ENCODE measurements around the gene SLAMF1. TPM values are rescaled to one million over a fixed set of nuclear protein-coding genes. Genes with fewer than 3 reads are reported as not detected.

SLAMF1 gene
- total and polyA plus RNA-seq, 2 experiments from 2014 or later, result not detected

DNA sequence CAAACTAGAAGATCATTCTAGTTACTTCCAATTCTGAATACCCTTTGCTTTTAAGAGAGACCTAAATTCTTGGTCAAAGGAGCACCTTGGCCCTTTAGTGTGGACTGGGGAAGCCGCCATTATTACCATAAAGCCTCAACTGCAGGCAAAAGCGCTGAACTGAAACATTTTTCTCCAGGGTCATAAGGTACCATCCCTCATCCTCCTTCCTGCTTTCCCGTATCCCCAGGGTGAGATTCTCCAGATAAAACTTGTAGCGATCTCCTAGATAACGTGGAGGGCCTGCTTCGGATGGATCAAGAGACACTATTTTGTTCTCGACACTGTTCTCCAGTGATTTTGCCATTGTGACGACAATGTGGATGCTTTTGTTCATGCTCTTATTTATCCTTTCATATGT, 9.8 kb downstream of the SLAMF1 start (continued):
- TF ChIP-seq, protein P1, sequence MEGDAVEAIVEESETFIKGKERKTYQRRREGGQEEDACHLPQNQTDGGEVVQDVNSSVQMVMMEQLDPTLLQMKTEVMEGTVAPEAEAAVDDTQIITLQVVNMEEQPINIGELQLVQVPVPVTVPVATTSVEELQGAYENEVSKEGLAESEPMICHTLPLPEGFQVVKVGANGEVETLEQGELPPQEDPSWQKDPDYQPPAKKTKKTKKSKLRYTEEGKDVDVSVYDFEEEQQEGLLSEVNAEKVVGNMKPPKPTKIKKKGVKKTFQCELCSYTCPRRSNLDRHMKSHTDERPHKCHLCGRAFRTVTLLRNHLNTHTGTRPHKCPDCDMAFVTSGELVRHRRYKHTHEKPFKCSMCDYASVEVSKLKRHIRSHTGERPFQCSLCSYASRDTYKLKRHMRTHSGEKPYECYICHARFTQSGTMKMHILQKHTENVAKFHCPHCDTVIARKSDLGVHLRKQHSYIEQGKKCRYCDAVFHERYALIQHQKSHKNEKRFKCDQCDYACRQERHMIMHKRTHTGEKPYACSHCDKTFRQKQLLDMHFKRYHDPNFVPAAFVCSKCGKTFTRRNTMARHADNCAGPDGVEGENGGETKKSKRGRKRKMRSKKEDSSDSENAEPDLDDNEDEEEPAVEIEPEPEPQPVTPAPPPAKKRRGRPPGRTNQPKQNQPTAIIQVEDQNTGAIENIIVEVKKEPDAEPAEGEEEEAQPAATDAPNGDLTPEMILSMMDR (conservative IDR thresholded peaks at IDR 0.05; ENCODE audit: low read depth in 2 of 2), result no peak
- no peak for TF ChIP-seq POLR2AphosphoS5 (IDR thresholded peaks at IDR 0.05; ENCODE audit: low read depth)
- no peak for TF ChIP-seq CREB1 (CRISPR knock-in tag; IDR thresholded peaks at IDR 0.05; ENCODE audit: low read depth)
- TF ChIP-seq ZNF114 (CRISPR knock-in tag; IDR thresholded peaks at IDR 0.05), result no peak
- TF ChIP-seq NANOG (IDR thresholded peaks at IDR 0.05; ENCODE audit: borderline replicate concordance), result no peak
- TF ChIP-seq, protein P2, sequence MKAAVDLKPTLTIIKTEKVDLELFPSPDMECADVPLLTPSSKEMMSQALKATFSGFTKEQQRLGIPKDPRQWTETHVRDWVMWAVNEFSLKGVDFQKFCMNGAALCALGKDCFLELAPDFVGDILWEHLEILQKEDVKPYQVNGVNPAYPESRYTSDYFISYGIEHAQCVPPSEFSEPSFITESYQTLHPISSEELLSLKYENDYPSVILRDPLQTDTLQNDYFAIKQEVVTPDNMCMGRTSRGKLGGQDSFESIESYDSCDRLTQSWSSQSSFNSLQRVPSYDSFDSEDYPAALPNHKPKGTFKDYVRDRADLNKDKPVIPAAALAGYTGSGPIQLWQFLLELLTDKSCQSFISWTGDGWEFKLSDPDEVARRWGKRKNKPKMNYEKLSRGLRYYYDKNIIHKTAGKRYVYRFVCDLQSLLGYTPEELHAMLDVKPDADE (IDR thresholded peaks at IDR 0.05), result no peak
- TF ChIP-seq, protein P3, sequence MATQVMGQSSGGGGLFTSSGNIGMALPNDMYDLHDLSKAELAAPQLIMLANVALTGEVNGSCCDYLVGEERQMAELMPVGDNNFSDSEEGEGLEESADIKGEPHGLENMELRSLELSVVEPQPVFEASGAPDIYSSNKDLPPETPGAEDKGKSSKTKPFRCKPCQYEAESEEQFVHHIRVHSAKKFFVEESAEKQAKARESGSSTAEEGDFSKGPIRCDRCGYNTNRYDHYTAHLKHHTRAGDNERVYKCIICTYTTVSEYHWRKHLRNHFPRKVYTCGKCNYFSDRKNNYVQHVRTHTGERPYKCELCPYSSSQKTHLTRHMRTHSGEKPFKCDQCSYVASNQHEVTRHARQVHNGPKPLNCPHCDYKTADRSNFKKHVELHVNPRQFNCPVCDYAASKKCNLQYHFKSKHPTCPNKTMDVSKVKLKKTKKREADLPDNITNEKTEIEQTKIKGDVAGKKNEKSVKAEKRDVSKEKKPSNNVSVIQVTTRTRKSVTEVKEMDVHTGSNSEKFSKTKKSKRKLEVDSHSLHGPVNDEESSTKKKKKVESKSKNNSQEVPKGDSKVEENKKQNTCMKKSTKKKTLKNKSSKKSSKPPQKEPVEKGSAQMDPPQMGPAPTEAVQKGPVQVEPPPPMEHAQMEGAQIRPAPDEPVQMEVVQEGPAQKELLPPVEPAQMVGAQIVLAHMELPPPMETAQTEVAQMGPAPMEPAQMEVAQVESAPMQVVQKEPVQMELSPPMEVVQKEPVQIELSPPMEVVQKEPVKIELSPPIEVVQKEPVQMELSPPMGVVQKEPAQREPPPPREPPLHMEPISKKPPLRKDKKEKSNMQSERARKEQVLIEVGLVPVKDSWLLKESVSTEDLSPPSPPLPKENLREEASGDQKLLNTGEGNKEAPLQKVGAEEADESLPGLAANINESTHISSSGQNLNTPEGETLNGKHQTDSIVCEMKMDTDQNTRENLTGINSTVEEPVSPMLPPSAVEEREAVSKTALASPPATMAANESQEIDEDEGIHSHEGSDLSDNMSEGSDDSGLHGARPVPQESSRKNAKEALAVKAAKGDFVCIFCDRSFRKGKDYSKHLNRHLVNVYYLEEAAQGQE (IDR thresholded peaks at IDR 0.05; ENCODE audit: unreplicated experiment), result no peak
- no peak for TF ChIP-seq JUNB (IDR thresholded peaks at IDR 0.05; ENCODE audit: unreplicated experiment)
- no peak for TF ChIP-seq EZH2phosphoT487 (IDR thresholded peaks at IDR 0.05; ENCODE audit: unreplicated experiment)
- TF ChIP-seq EZH2 (IDR thresholded peaks at IDR 0.05; ENCODE audit: low read depth, unreplicated experiment), result no peak

DNA sequence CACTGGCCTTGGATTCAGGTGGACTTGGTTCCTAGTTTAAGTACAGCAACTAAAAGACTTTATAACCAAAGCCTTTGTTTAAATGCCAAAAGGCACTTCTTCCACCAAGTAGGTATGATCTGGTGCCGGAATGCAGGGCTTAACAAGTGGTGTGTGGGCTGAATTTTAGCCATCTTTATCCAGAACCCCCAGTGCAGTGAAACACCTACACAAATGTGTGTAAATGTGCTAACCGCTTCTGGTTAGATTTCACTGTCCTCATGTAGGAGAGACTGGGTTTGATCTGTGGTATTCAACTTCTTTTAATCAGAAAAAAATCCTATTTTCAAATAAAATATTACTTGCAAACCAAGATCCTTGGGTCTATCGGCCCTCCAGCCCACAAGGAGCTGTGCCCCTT, 10.3 kb downstream of the SLAMF1 start:
- Histone ChIP-seq H4K20me1 (replicated peaks; ENCODE audit: insufficient read depth) (no peaks in the 10 kb centered on the region), H3K36me3 (ENCODE audit: insufficient read depth) (no peaks in the 10 kb centered on the region), H3K79me2 (replicated peaks; ENCODE audit: insufficient read depth) (no peaks in the 10 kb centered on the region), H3K27ac (ENCODE audit: low read depth) (no peak overlapping the region), H3K27me3 (ENCODE audit: insufficient read depth) (no peaks in the 10 kb centered on the region), H2AFZ (peak overlapping the region; percentile 87), H3K4me1 (ENCODE audit: insufficient read depth) (peaks cover 9% of the 10 kb centered on the region), H3K9me2 (ENCODE audit: insufficient read depth) (peaks cover 13% of the 10 kb centered on the region; the same call in 1 of the 2 replicates), H3F3A (replicated peaks; ENCODE audit: low read depth) (no peaks in the 10 kb centered on the region), H3K4me2 (no peak overlapping the region), H3K4me3 (no peak overlapping the region)
- peaks cover 20% of the 10 kb centered on the region for H3K4me1 Mint-ChIP-seq
- DNase-seq (ENCODE audit: low spot score), result no peak
- H3K36me3 Mint-ChIP-seq (ENCODE audit: low read depth), result no peaks in the 10 kb centered on the region
- no peaks in the 10 kb centered on the region for H3K9me3 Mint-ChIP-seq
- peaks cover 5% of the 10 kb centered on the region for H3K27me3 Mint-ChIP-seq (ENCODE audit: insufficient read depth, low read depth, poor library complexity)
- no peak overlapping the region for H3K4me3 Mint-ChIP-seq
- ATAC-seq, result no peak
- no peak overlapping the region for H3K27ac Mint-ChIP-seq
- TF ChIP-seq CREB1 (CRISPR knock-in tag; IDR thresholded peaks at IDR 0.05; ENCODE audit: low read depth) (no peak), STAT1 (IDR thresholded peaks at IDR 0.05; ENCODE audit: unreplicated experiment) (no peak), ZNF114 (CRISPR knock-in tag; IDR thresholded peaks at IDR 0.05) (no peak), ZNF331 (CRISPR knock-in tag; IDR thresholded peaks at IDR 0.05; ENCODE audit: low read depth) (no peak), JUNB (IDR thresholded peaks at IDR 0.05; ENCODE audit: unreplicated experiment) (no peak), NANOG (IDR thresholded peaks at IDR 0.05; ENCODE audit: borderline replicate concordance) (no peak), EZH2phosphoT487 (IDR thresholded peaks at IDR 0.05; ENCODE audit: unreplicated experiment) (no peak), POLR2AphosphoS5 (IDR thresholded peaks at IDR 0.05; ENCODE audit: low read depth) (no peak)
- TF ChIP-seq, protein P4, sequence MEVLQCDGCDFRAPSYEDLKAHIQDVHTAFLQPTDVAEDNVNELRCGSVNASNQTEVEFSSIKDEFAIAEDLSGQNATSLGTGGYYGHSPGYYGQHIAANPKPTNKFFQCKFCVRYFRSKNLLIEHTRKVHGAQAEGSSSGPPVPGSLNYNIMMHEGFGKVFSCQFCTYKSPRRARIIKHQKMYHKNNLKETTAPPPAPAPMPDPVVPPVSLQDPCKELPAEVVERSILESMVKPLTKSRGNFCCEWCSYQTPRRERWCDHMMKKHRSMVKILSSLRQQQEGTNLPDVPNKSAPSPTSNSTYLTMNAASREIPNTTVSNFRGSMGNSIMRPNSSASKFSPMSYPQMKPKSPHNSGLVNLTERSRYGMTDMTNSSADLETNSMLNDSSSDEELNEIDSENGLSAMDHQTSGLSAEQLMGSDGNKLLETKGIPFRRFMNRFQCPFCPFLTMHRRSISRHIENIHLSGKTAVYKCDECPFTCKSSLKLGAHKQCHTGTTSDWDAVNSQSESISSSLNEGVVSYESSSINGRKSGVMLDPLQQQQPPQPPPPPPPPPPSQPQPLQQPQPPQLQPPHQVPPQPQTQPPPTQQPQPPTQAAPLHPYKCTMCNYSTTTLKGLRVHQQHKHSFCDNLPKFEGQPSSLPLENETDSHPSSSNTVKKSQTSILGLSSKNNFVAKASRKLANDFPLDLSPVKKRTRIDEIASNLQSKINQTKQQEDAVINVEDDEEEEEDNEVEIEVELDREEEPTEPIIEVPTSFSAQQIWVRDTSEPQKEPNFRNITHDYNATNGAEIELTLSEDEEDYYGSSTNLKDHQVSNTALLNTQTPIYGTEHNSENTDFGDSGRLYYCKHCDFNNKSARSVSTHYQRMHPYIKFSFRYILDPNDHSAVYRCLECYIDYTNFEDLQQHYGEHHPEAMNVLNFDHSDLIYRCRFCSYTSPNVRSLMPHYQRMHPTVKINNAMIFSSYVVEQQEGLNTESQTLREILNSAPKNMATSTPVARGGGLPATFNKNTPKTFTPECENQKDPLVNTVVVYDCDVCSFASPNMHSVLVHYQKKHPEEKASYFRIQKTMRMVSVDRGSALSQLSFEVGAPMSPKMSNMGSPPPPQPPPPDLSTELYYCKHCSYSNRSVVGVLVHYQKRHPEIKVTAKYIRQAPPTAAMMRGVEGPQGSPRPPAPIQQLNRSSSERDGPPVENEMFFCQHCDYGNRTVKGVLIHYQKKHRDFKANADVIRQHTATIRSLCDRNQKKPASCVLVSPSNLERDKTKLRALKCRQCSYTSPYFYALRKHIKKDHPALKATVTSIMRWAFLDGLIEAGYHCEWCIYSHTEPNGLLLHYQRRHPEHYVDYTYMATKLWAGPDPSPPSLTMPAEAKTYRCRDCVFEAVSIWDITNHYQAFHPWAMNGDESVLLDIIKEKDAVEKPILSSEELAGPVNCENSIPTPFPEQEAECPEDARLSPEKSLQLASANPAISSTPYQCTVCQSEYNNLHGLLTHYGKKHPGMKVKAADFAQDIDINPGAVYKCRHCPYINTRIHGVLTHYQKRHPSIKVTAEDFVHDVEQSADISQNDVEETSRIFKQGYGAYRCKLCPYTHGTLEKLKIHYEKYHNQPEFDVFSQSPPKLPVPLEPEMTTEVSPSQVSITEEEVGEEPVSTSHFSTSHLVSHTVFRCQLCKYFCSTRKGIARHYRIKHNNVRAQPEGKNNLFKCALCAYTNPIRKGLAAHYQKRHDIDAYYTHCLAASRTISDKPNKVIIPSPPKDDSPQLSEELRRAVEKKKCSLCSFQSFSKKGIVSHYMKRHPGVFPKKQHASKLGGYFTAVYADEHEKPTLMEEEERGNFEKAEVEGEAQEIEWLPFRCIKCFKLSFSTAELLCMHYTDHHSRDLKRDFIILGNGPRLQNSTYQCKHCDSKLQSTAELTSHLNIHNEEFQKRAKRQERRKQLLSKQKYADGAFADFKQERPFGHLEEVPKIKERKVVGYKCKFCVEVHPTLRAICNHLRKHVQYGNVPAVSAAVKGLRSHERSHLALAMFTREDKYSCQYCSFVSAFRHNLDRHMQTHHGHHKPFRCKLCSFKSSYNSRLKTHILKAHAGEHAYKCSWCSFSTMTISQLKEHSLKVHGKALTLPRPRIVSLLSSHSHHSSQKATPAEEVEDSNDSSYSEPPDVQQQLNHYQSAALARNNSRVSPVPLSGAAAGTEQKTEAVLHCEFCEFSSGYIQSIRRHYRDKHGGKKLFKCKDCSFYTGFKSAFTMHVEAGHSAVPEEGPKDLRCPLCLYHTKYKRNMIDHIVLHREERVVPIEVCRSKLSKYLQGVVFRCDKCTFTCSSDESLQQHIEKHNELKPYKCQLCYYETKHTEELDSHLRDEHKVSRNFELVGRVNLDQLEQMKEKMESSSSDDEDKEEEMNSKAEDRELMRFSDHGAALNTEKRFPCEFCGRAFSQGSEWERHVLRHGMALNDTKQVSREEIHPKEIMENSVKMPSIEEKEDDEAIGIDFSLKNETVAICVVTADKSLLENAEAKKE (CRISPR knock-in tag; IDR thresholded peaks at IDR 0.05), result no peak

Measured in GM23338 (cell line).